ENCODE measurements around the gene COX6A1.

GRCh38 chr12:120474616-120474960 lies 36.7 kb downstream of the COX6A1 start:
- no peak for TF ChIP-seq CTCF (conservative IDR thresholded peaks at IDR 0.05; ENCODE audit: low read depth, low read length)
- no peak for TF ChIP-seq EZH2 (IDR thresholded peaks at IDR 0.05; ENCODE audit: borderline replicate concordance, low read depth, low read length, poor library complexity, severe bottlenecking)

Measured in A673 (cell line).